Stimulated activated CD4-positive, alpha-beta T cell treated with anti-CD3 and anti-CD28 coated beads, Interleukin-4, amount 100 ng/mL, for 48 hours (primary cell): ENCODE data around the gene TOPORS.
"Not testable (repeated sequence)": the region's sequence is repeated elsewhere in the genome, so short reads cannot be mapped to it uniquely, and the experiment has no call there.

Source experiments
- DNase-seq, 2 donors: peaks; one replicate each; pipeline ENCODE4 v3.0.0-alpha.2; 2020; ENCODE audit warnings: low read depth in 2 of 2

TOPORS gene

GRCh38 chr9:32552172-32552872 lies at the start of gene TOPORS, which contains the start of gene SMIM27:
Gene TOPORS (minus strand): TSS chr9:32552586. CDS start chr9:32552436, 150 bp downstream.
Gene SMIM27 (plus strand): TSS chr9:32552327. CDS start chr9:32552435, 108 bp downstream.
- DNase-seq: peak; percentile 82 to 84

- DNase-seq: not testable (repeated sequence)
Observed at GRCh38 chr9:32599021-32599420, 46.6 kb upstream of the TOPORS start.

- no peak for DNase-seq
Observed at GRCh38 chr9:32596936-32597335, 44.5 kb upstream of the TOPORS start.

GRCh38 chr9:32596096-32596865 lies 43.9 kb upstream of the TOPORS start:
- no peak for DNase-seq

GRCh38 chr9:32590898-32591297 lies 38.5 kb upstream of the TOPORS start:
- no peak for DNase-seq

- DNase-seq: no peak
Observed at GRCh38 chr9:32590476-32590875, 38.1 kb upstream of the TOPORS start.

GRCh38 chr9:32589083-32589723 lies 36.8 kb upstream of the TOPORS start:
- DNase-seq: no peak

- no peak for DNase-seq
Observed at GRCh38 chr9:32587901-32588300, 35.5 kb upstream of the TOPORS start.

GRCh38 chr9:32584784-32585183 lies 32.4 kb upstream of the TOPORS start:
- no peak for DNase-seq

GRCh38 chr9:32581512-32582143 lies 29.2 kb upstream of the TOPORS start:
- DNase-seq: no peak

- DNase-seq: no peak
Observed at GRCh38 chr9:32580631-32581300, 28.4 kb upstream of the TOPORS start.

- DNase-seq: peak; percentile 65 to 80
Observed at GRCh38 chr9:32579706-32580331, 27.4 kb upstream of the TOPORS start.

- DNase-seq: no peak
Observed at GRCh38 chr9:32578976-32579375, 26.6 kb upstream of the TOPORS start.

- DNase-seq: no peak
Observed at GRCh38 chr9:32577316-32577715, 24.9 kb upstream of the TOPORS start.

- no peak for DNase-seq
Observed at GRCh38 chr9:32574858-32575257, 22.5 kb upstream of the TOPORS start.

GRCh38 chr9:32573821-32574220 lies 21.4 kb upstream of the TOPORS start:
- no peak for DNase-seq

GRCh38 chr9:32572900-32573523 lies 20.6 kb upstream of the TOPORS start, which contains the start of gene NDUFB6:
Gene NDUFB6 (minus strand): TSS chr9:32573159. CDS start chr9:32573060, 99 bp downstream.
- peak; percentile 93 to 94 for DNase-seq

GRCh38 chr9:32571969-32572899 lies 19.8 kb upstream of the TOPORS start:
- DNase-seq: peak; percentile 53 to 65

GRCh38 chr9:32570262-32570661 lies 17.9 kb upstream of the TOPORS start:
- DNase-seq: no peak
